Hematopoietic multipotent progenitor cell treated with erythropoietin and hydrocortisone succinate and interleukin-3 and kit ligand, for 8 days (in vitro differentiated cells): Measurements from ENCODE around the gene TMEFF2.

ENCODE experiments used
- DNase-seq: peaks from one replicate; pipeline ENCODE4 v3.0.0-alpha.2; 2015

Gene TMEFF2

DNA sequence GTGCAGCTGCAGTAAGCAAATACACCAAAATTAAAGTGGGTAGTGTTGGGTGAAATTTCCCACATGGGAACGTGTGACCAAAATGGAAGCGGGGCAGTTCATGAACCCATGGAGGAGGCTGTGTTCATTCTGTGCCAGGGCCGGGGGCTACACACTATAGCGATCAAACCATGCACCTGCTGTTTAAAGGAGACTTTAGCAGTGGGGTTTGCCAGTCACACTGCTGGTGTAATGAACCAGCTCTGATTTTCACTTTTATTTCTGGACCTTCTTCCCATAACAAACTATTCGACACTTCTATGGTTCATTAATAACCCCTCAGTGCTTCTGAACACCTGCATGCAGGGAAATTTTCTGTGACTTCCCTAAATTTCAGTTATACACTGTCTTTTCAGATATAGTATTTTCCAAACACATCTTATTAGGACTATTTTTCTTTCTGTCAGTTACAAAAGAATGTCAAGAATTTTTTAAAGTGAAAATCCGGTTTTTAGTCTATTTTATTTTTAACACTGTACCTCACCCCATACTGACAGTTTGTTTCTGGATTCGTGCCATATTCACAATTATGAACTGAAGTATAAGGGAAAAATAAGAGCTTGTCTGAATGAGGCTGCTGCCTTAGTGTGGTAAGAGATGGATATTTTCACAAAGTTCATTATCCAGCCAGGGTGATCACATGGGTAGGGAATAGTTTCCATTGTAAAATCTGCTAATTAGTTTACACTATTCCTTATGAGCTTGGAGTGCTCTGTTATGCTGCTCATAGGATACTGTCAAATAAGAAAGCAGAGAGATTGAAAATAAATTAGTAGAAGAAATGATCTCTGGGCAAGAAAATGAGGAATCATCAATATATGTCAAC is 236.5 kb downstream of the TMEFF2 start:
- DNase-seq, result no peak

DNA sequence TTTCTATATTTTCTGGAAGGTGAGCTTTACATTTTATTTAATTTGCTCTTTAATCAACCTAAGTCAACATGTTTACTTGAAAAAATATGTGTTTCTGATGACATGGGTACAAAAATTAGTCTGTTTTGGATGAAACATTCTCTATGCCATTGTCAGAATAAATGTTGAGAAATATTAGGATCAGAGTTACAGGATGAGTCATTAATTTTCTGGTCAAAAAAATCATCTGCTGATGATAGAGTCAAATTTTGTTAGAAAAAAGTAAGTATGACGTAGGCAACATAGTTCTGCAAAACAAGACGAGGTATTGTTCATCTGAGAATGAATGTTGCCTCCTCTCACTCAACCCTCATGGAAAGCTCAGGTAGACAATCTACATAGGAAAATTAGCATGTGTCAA is 240.3 kb downstream of the TMEFF2 start:
- DNase-seq, result no peak

DNA sequence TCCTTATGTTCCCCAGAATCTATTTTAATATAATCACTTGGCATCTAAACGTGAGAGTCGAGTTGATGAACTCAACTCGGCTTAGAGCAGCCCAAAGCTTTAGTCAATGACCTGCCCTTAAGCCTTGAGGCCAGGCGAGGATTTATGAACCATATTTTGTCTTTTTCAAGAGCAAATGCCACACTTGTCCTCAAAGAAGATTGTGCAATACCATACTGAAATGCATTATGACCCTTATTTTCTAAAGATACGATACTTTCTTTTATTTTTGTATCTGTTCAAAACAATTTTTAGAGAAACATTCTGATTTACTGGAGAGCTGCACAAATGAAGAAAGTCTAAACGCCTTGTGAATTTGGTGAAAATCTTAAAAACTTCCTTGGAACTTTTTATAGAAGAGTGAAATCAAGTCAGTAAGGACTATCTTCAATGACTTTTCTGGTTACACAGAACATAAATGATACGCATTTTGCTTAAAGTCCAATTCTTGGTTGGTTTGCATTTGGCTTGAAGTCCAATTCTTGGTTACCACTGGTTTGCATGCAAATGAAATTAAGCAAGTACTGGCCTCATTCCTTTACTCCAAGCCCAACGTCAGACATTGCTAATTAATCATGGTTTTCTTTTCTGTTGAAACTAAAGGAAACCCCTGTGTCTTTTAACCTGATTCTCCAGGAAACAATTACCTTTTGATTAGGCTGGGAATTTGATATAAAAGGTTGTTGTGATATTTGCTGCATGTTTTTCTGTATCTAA is 242.0 kb downstream of the TMEFF2 start:
- no peak for DNase-seq

DNA sequence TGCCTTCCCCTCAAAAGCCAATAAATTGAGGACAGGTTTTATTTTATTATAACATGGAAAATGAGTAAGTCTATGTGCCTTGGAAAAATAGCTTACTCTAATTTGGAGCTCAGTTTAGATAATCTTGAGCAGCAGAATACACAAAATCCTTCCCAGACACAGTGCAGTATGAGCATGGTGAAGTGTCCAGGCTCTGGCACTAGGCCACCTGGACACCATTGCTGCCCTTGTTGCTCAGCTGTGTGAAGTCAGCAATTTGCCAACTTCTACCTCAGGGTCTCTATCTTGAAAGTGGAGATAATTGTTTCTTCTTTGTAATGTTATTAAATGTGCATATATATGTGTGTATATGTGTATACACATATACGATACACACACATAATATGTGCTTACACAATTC is 242.9 kb downstream of the TMEFF2 start:
- no peak for DNase-seq

DNA sequence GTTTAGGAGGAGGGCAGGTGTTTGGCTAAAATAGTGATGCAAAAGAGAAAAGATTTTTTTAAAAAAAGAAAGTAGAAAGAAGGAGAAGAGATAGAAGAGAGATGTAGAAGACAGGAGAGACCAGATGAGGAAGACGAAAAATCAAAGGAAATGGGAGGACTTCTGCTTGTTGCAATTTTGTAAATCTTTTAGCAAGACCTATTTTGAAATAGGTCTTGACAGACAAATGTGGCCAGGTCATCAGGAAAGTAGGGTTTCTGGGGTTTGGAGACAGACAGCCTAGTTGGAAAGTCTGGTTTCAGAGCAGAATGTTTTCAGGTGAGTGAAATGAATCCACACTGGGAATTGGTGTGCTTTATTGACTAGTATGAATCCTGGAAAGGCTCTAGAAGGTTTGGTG is 243.4 kb downstream of the TMEFF2 start:
- no peak for DNase-seq

DNA sequence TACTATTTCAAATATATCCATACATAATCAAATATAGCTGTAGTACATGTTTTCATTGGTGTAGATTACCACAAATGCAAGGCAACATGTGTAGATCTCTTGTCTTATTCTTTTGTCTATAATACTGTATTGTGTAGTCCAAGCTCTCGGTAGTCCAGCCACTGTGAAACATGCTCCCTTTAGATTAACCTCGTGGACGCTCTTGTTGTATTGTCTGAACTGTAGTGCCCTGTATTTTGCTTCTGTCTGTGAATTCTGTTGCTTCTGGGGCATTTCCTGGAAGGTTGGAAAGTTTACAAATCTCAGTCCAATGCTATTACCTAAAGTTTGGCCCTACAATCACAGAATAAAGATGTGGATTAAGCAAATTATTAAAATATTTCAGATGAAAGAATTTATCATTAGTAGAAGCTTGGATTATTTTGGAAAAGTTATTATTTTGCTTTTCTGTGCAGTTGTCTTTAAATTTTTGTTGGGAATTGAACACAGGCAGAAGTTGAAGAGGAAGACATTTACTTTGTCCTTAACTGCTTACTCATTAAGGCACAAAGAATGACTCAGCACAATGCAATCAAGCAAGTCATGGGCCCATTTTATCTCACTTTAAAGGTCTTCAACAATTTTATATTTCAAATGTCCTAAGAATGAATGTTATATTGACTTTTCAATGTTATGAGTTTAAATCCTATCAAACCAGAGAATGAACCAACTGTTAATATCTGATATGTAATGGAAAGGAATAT is 244.4 kb downstream of the TMEFF2 start:
- DNase-seq, result peak; percentile 75

DNA sequence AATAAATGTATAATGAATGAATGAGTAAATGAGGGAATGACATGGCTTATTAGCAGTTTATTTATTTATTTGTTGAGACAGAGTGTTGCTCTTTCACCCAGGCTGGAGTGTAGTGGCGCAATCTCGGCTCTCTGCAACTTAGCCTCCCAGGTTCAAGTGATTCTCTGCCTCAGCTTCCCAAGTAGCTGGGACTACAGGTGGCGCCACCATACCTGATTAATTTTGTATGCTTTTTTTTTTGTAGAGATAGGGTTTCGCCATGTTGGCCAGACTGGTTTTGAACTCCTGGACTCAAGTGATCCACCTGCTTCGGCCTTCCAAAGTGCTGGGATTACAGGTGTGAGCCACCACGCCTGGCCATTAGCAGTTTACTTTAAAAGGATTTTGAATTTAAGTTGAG is 247.5 kb downstream of the TMEFF2 start:
- no peak for DNase-seq

DNA sequence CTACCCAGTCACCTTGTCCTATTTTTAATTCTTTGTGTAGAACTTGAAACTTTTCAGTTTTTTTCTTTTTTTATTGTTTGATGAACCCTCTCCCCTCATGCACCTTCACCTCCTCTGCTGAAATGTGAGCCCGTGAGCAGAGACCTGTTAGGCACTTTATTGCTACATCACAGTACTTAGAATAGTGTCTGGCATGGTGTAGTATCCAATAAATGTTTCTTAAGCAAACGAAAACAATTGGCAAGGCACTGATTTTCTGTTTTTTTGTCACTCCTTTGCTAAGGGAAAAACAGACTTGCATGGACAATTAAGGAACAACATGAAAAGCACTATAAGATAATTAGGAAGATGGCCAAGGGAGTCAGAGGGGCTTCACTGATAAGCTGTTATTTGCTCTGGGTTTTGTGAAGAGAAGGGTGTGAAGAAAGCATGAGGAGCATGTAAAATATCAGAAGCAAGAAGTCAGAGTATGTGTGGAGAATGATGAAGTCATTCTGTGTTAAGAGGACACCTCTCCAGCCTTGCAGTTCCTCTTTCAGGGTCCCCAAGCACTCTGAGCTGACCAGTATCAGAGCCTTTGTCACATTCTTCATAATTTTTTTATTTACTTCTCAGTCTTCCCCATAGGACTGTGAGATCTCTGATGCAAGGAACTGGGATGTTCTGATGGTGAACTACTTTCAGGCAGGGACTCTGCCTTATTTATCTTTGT is 248.1 kb downstream of the TMEFF2 start:
- DNase-seq, result no peak

DNA sequence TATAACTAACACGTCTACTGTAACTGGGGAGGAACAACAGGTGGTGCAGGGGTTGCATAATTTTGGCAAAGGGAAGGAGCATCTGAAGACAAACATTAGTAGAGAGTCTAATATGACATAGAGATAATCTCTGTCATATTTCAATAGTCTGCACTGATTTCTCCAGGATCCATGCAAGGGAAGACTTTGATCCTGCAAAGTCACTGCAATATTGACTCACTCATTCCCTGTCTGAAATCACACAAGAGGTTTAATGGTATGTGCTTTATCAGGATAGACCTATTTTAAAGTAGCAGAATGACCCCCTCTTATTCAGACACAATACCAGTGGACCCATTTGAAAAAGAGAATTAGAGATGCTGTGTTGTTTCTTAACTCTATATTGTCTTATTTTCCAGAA is 249.1 kb downstream of the TMEFF2 start:
- DNase-seq, result no peak

DNA sequence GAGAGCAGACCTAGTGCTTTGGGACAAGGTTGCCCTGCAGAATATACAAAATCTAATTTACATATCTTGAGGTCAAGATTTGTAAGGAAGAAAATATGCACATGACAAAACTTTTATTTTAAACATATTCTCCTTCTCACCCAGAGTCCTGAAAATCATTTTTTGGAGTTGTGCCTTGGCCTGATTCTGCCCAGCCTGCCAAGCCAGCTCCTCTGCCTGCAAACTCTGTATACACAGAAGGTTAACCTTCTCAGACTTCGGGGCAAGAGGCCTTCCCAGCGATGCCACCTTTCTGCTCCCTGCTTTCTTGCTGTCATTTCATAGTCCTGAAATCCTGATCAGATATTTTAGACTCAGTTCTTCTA is 252.0 kb downstream of the TMEFF2 start:
- DNase-seq, result no peak

DNA sequence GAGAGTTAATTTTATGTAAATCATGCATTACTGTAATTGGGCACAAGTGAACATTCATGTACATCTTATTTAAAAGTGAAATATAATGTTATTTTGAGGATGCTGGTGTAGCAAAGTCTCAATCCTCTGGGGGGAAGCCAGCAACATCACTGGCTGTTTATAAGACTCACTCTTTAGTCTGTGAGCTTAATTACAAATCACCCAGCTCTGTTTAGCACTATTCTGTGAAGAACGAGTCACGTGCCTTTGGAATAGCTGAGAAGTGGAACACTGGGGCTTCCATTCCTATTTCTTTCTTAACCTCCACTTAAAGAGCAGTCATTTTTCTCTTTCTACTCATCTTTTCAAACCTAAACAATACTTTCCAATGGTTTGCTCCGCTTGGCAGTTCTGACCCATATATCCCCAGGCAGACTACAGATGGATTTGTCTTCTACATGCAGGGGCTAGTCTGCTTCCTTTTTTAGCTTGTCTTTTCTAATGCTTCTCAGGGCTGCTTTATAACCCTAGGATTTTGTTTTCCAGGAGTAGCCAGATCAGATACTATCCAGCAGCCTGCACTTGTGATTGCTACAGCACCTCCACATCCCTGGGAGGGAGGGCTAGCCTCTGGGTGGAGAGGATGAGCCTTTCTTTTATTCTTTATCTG is 252.5 kb downstream of the TMEFF2 start:
- no peak for DNase-seq

DNA sequence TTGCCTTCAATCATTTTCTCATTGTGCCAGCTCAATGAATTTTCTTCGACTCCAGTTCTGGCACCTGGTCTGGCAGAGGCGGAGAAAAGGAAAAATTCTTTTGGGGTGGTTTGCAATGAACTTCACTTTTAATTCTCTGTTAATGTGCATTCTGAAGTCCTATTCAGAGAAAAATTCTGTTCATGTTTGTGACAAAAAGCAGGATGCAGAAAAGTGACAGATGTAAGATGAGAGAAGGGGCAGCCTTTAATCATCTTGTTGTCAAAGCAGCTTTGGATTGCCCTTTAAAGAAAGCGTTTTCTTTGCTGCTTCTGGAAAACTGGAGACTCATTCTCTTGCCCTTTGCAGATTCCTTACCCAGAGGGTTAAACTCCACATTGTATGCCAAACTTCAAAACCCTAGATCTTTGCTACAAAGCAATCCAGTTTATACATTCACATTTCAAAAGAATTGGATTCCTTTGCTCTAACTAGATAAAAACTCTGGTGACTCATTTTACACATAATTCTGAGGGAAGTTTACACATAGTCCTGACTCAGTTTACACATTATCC is 253.3 kb downstream of the TMEFF2 start:
- no peak for DNase-seq

DNA sequence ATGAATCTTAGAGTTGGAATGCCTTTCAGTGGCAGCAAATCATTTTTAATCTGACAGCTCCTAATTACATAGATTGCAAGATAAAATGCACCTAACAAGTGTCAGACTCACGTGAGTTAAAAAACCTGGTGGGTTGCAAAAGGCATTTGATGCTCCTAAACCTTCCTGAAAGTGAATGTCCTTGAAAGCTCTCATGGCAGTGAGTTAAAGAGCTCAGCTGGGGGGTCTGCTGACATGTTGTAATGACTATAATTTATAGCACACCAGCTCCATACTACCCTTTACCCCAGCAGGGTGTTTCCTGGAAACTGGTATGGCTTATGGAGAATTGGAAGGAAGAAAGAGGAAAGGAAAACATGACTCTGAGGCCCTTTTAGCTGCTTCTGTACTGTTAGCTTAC is 256.0 kb downstream of the TMEFF2 start:
- no peak for DNase-seq

DNA sequence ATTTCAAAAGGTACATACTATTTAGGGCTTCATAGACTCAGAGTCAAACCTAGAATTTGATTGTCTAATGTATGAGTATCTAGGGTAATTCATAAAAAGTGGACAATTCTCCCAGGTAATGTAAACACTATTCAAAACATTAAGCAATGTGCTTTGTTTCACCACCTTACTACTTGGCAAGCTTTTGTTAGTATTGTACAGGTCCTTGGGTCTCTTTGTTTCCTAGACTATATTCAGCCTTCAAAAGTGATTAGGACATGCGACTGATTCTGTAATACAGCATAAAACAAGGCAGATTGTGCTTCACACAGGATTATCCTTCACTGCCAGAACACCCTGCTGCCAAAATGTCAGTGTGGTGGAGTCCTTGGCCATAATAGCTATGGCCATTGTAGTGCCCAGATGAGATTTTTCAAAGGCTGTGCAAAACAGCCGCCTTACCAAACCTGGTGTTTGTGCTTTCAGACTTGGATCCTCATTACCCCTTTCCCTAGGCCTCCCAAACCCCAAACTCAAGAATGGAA is 257.8 kb downstream of the TMEFF2 start:
- DNase-seq, result no peak

DNA sequence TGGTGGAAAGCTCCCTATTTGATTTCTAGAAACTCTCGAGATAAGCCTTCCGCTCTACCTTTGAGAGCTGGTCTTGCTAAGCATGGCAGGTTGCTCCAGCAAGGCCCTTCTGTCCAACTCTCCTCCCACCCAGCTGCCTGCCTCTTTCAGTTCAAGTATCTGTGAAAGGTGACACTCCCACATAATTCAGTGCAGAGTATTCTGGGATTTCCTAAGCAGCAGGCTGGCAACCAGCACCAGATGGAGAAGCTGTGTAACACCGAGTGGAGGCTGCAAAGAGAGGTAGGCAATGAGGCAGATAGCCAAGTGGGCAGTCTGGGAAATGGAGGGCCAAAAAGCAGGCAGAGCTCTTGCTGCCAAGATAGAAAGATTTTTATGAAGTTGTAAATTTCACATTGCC is 259.5 kb downstream of the TMEFF2 start:
- DNase-seq, result no peak

DNA sequence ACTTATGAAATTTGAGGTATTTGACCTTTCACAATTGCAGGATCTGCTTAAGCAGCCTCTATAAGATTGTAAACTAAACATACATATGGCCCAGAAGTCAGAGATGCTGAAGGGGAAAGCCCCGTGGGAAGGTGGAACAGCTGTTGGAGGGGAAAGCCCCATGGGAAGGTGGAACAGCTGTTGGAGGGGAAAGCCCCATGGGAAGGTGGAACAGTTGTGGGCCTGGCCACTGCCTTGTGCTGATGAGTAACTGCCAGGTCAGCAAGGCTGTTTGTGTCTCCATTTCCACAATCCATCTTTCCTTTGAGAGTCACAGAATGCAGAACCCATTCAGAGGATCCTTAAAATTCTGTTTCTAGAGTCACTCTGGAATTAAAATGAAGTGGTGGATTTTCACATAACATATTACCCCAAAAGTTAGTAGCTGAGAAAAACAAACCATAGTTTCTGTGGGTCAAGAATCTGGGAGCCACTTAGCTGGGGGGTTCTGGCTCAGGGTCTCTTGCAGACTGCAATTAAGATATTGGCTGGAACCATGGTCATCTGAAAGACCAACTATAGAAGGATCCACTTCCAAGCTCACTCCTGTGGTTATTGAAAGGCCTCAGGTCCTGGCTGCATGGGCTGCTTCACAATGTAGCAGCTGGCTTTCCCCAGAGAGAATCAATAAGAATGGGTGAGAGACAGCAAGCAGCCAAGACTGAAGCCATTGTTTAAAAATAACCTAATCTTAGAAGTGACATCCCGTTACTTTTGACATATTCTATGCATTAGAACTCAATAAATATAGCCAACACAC is 261.2 kb downstream of the TMEFF2 start:
- DNase-seq, result no peak

DNA sequence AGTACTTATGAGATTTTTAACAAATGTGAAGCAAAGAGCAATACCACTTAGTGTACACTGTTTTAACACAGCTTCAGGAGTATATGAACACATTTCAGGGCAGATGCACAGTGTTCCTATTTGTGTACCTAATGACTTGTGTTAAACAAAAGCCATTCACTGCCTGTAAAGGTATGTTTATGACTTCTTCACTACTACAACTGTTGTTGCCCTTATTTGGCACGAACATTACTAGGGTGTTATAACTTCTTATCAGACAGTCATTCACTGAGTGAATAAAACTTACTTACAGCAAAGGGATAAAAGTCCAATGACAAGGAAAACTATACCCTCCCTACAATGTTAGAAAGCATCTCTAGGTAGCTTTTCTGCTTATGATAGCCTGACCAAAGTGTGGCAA is 262.4 kb downstream of the TMEFF2 start:
- no peak for DNase-seq

DNA sequence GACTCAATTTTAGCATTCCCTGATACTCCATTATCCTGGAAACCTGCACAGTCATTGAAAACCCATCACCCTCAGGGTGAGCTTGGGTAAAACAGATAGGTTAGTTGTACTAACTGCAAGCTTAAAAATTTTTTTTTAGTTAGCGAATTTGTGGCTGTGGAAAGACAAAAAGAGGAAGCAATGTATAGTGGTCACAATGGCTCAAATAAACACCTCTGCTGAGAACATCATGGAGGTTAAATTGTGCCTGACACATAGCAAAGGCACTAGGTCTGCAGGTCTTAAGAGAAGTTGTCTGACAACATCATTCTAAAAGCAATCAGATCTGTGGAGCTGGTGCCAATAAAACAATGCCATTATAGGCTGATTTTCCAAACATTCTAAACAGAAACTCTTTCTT is 263.4 kb downstream of the TMEFF2 start:
- no peak for DNase-seq

DNA sequence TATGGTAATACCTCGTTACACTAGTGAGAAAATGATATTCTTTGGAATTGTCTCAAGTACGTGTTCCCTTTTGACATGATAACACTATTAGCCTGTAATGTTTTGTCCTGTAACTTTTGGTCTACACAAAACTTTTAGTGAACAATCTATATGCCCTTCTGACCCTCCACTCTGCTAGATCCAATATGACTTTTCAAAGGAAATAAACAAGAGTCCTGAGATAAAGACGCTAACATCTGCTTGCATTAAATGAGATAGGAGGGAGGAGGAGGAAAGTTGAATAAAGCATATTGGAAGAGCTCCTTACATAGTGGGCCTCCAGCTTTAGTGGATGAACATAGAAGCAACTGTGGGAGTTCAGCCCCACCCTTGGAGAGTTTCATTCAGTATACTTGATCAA is 264.5 kb downstream of the TMEFF2 start:
- no peak for DNase-seq

DNA sequence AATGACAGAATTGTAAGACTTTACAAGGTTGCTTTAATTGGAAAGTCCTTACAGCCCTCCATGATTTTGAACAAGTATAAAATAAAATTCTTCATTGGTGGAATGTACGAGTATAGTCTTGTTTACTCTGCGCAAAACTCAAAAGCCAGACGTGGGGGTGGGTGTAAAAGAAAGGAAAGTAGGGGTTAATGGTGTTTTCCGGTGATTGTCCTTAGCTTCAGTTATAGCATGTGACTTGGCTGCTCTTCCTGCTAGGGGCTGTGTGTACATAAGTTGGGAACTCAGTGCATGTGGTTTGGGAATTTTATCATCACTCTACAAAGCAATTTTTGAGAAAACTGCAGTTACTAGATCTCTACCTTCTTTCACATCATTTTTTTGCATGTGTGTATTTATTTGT is 265.4 kb downstream of the TMEFF2 start:
- no peak for DNase-seq

DNA sequence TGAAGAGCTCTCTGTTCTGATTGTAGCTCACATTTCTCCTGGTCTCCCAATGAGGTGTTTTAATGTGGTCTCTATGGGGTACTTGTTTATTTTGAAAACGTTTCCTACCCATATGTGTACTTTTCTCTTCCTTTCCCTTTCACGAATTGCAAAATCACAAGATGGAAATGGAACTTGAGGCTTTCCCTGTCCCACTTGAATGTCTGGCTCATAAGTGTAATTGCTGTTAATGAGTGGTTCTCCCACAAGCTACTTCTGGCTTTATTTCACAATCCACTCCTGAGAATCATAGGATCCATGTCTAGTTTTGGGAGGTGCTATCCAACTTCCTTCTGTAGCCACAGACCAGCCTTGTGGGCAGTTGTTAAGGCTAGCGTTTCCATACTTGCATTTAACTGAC is 266.7 kb downstream of the TMEFF2 start:
- no peak for DNase-seq
